Measurements from ENCODE around the gene RANGAP1.
"Not testable (repeated sequence)": the region's sequence is repeated elsewhere in the genome, so short reads cannot be mapped to it uniquely, and the experiment has no call there.

RANGAP1 gene

GRCh38 chr22:41288245-41288946, 2.4 kb upstream of the RANGAP1 start:
- no peak for TF ChIP-seq ZNF274 (IDR thresholded peaks at IDR 0.05; ENCODE audit: low read depth, low read length)
- no peak overlapping the region for H3K4me3 ChIP-seq (ENCODE audit: low read length)

- TF ChIP-seq ZNF274 (IDR thresholded peaks at IDR 0.05; ENCODE audit: low read depth, low read length) = no peak
- peak overlapping the region; percentile 97 for H3K4me3 ChIP-seq (ENCODE audit: low read length)
These were observed 678 bp upstream of the RANGAP1 start for GRCh38 chr22:41286639-41287091.

DNA sequence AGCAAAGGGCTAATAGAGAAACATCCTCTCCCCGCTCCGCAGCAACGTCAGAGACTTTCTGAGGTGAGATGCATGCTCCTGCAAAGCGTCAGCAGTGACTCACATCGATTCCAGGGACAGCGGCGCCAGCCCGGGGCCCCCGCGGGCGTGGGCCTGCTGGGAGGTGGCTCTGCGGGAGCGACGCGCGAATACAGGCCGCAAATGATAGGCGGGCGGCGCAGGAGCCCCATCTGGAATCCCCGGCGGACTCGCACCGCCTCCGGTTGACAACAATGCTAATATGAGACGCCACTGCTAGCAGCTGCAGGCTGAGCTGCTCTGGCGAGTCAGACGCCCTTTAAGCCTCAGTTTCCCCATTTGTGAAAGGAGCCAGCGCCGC, 557 bp downstream of the RANGAP1 start:
- no peak for TF ChIP-seq ZNF274 (IDR thresholded peaks at IDR 0.05; ENCODE audit: low read depth, low read length)
- H3K4me3 ChIP-seq (ENCODE audit: low read length) = peak overlapping the region; percentile 89

GRCh38 chr22:41284465-41284864, 1.5 kb downstream of the RANGAP1 start:
- no peak overlapping the region; the same call in 1 of the 2 replicates for H3K4me3 ChIP-seq (ENCODE audit: low read length)
- TF ChIP-seq ZNF274 (IDR thresholded peaks at IDR 0.05; ENCODE audit: low read depth, low read length) = no peak

DNA sequence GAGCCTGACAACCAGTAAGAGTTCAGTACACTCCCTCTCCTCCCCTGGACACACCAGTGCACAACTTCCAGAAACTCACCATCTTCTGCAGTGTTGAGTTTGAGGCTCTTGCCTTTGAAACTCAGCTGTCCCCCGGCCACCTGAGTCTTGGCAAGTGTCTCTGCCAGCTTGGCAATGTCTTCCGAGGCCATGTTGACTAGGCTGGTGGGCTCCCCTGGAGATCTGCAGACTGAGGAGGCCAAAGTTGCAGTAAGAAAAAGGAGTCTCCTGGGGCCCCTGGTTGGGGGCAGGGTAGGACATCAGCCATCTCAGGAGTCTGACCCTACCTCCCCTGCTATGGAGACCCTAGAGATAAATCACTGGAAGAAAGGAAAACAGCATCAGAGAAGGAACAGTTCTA, 5.1 kb downstream of the RANGAP1 start:
- no peak for TF ChIP-seq ZNF274 (IDR thresholded peaks at IDR 0.05; ENCODE audit: low read depth, low read length)
- no peak overlapping the region for H3K4me3 ChIP-seq (ENCODE audit: low read length)

- TF ChIP-seq ZNF274 (IDR thresholded peaks at IDR 0.05; ENCODE audit: low read depth, low read length) = no peak
- no peak overlapping the region for H3K4me3 ChIP-seq (ENCODE audit: low read length)
These were observed 5.9 kb downstream of the RANGAP1 start for GRCh38 chr22:41280065-41280464.

GRCh38 chr22:41274856-41275255, 11.1 kb downstream of the RANGAP1 start:
- no peak overlapping the region for H3K4me3 ChIP-seq (ENCODE audit: low read length)
- TF ChIP-seq ZNF274 (IDR thresholded peaks at IDR 0.05; ENCODE audit: low read depth, low read length) = no peak

DNA sequence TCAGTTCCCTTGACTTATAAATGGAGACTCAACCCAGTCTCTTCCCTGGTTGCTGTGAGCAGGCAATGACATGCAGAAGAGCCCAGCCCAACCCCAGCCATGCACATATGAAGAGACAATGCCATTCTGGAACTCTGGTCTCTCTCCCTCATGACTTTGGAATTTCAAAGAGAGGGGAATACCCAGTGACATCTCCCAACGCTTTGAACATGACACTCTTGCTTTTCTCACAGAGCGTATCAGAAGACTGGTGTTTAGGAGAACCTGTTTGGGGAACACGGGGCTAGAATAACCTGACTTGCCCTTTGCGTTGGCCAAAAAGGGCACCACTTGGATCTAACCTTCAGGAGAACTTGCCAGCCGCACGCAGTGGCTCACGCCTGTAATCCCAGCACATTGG, 12.9 kb downstream of the RANGAP1 start:
- TF ChIP-seq ZNF274 (IDR thresholded peaks at IDR 0.05; ENCODE audit: low read depth, low read length) = no peak
- H3K4me3 ChIP-seq (ENCODE audit: low read length) = no peak overlapping the region

- H3K4me3 ChIP-seq (ENCODE audit: low read length) = no peak overlapping the region
- TF ChIP-seq ZNF274 (IDR thresholded peaks at IDR 0.05; ENCODE audit: low read depth, low read length) = no peak
These were observed 14.2 kb downstream of the RANGAP1 start for GRCh38 chr22:41271787-41272186.

DNA sequence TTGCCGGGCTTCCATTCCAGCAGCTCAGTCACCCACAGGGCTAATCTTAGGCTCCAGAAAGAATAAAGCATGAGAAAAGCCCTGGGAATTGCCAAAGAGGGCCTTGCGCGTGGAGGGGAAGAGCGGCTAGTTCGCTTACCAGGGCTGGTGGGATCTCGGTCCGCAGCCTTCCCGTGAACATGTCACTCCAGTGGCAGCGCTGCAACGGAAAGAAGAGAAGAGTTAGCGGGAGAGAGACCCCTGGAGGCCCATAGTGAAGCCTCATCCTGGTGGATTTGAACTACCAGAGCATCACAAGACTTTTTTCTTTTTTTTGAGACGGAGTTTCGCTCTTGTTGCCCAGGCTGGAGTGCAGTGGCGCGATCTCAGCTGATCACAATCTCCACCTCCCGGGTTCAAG, 18.0 kb downstream of the RANGAP1 start:
- no peak for TF ChIP-seq ZNF274 (IDR thresholded peaks at IDR 0.05; ENCODE audit: low read depth, low read length)
- H3K4me3 ChIP-seq (ENCODE audit: low read length) = no peak overlapping the region

DNA sequence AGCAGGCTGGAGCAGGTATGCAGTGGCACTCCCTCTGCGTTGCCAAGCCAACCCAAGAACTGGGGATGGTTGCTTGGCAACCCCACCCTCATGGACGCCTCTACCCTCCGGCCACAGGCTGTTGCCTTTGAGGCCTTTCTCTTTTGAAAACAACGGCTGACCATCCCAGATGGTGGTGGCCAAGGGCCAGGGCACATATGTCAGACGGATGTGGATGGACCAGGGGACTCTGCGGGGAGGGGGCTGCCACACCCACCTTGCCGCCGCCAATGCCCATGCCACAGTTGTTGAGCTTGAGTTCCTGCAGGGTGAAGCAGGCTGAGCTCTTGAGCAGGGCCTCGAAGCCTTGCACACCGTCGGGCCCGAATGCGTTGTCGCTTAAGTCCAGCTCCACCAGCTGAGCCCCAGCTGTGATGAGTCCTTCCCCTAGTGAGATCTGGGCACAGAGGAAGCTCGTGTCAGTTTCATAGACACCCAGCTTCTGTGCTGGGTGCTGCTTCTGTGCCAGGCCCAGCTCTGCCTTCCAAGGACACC, 21.5 kb downstream of the RANGAP1 start:
- no peak overlapping the region for H3K4me3 ChIP-seq (ENCODE audit: low read length)
- TF ChIP-seq ZNF274 (IDR thresholded peaks at IDR 0.05; ENCODE audit: low read depth, low read length) = no peak

- TF ChIP-seq ZNF274 (IDR thresholded peaks at IDR 0.05; ENCODE audit: low read depth, low read length) = no peak
- no peak overlapping the region for H3K4me3 ChIP-seq (ENCODE audit: low read length)
These were observed 22.3 kb downstream of the RANGAP1 start for GRCh38 chr22:41263704-41264103.

DNA sequence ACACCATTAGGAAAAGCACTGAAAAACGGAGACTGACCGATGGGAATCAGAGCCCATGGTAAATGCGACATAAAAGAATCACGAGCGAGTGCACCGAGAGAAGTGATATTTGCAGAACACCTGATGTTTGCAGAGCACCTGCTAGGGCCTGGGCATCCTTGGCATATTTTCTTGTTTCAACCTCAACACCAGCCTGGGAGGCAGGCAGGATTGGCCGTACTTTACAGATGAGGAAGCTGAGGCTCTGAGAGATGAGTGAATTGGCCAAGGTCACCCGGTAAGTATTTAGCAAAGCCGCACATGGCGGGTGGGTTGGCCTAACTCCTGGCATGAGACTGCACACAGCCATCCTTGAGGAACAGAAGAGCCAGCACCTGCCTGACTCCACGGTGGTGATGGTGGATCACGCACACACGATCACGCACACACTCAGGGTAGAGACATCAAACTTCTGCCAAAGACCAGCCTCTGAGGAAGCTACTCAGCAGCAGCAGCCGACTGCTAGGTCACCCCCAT, 23.7 kb downstream of the RANGAP1 start:
- TF ChIP-seq ZNF274 (IDR thresholded peaks at IDR 0.05; ENCODE audit: low read depth, low read length) = no peak
- H3K4me3 ChIP-seq (ENCODE audit: low read length) = no peak overlapping the region

GRCh38 chr22:41261541-41262249, 24.3 kb downstream of the RANGAP1 start:
- no peak for TF ChIP-seq ZNF274 (IDR thresholded peaks at IDR 0.05; ENCODE audit: low read depth, low read length)
- no peak overlapping the region for H3K4me3 ChIP-seq (ENCODE audit: low read length)

DNA sequence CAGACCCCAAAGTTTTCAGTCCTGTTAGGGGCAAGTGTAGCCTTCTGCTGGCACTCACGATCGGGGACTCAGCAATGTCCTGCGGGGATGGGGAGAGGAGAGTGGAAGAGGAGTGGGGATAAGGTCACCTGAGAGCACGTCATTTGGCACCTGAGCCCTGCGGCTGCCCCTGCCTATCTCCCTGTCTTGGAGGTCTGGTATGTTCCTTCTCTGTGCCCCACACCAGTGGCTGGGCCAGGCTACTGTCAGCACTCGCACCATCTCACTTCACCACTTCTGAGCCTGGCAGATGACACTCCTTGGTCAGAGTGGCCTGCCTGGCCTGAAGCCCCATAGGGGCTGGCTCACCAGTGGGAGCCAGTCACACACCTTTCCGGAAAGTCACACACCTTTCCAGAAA, 25.1 kb downstream of the RANGAP1 start:
- TF ChIP-seq ZNF274 (IDR thresholded peaks at IDR 0.05; ENCODE audit: low read depth, low read length) = no peak

GRCh38 chr22:41259756-41260155, 26.2 kb downstream of the RANGAP1 start:
- H3K4me3 ChIP-seq (ENCODE audit: low read length) = not testable (repeated sequence)

More for the DNA sequence above, 25.1 kb downstream of the RANGAP1 start:
- no peak overlapping the region for H3K4me3 ChIP-seq (ENCODE audit: low read length)
